NT2/D1 (cell line): Measurements from ENCODE around the gene LSM12.

Experiments used
- YY1 ChIP-seq: IDR thresholded peaks from 2 replicates; pipeline ENCODE4 v1.6.1; 2011; ENCODE audit not compliant: insufficient read length, insufficient read depth
- ZNF274 ChIP-seq: IDR thresholded peaks from 2 replicates; pipeline ENCODE4 v1.6.1; 2011; ENCODE audit warnings: mild to moderate bottlenecking, low read depth, low read length

GRCh38 chr17:43992641-43993040 is 73.8 kb downstream of the LSM12 start:
- no peak for TF ChIP-seq ZNF274
- TF ChIP-seq YY1 = no peak
